CD14-positive monocyte (primary cell): Measurements from ENCODE around the gene EDDM13. TPM values are rescaled to one million over a fixed set of nuclear protein-coding genes. Genes with fewer than 3 reads are reported as not detected.
A peak's percentile ranks its signal among the peaks of the same experiment; 100 is the strongest.

ENCODE experiments used
- DNase-seq, 3 donors: peaks; one replicate each; pipeline ENCODE4 v3.0.0-alpha.2; 2011 to 2022
- H2AFZ ChIP-seq: 2 replicates; pipeline ENCODE4 v1.6.0; 2012; ENCODE audit warnings: mild to moderate bottlenecking, low read depth, low read length, inconsistent platforms; ENCODE audit not compliant: insufficient read depth, poor library complexity, severe bottlenecking
- H3K27ac ChIP-seq, 2 donors: 1 replicate in 1 of 2; 2 replicates in 1 of 2; pipeline ENCODE4 v1.5.1; 2012 to 2013; ENCODE audit warnings: low read length in 2 of 2, control low read depth in 1 of 2, inconsistent platforms in 1 of 2, low read depth in 1 of 2, mild to moderate bottlenecking in 1 of 2
- H3K27me3 ChIP-seq, 2 donors: one replicate each; pipeline versions ENCODE4 v1.6.0 to v1.6.1; 2011 to 2013; ENCODE audit warnings: low read length in 2 of 2; ENCODE audit not compliant: control insufficient read depth in 2 of 2, insufficient read depth in 2 of 2
- H3K36me3 ChIP-seq, 2 donors: replicated peaks in 1 of 2; 1 replicate in 1 of 2; 2 replicates in 1 of 2; pipeline versions ENCODE4 v1.5.1 to v1.6.1; 2012 to 2013; ENCODE audit warnings: low read length in 2 of 2, control low read depth in 1 of 2, inconsistent platforms in 1 of 2, mild to moderate bottlenecking in 1 of 2; ENCODE audit not compliant: insufficient read depth in 2 of 2, control insufficient read depth in 1 of 2
- H3K4me1 ChIP-seq, 2 donors: 1 replicate in 1 of 2; 2 replicates in 1 of 2; pipeline versions ENCODE4 v1.5.1 to v1.6.1; 2012 to 2013; ENCODE audit warnings: low read length in 2 of 2, control low read depth in 1 of 2, inconsistent platforms in 1 of 2, mild to moderate bottlenecking in 1 of 2, moderate library complexity in 1 of 2; ENCODE audit not compliant: insufficient read depth in 2 of 2, control insufficient read depth in 1 of 2
- H3K4me2 ChIP-seq: replicated peaks from 2 replicates; pipeline ENCODE3; 2012; ENCODE audit warnings: low read length, moderate library complexity, mild to moderate bottlenecking; ENCODE audit not compliant: poor library complexity, severe bottlenecking; ENCODE audit errors: extremely low read depth
- H3K4me3 ChIP-seq, 3 experiments: fragments of 200-600 bp in 1 of 3; sonication (generic) in 1 of 3; replicated peaks in 1 of 3; 1 replicate in 2 of 3; 2 replicates in 1 of 3; pipeline ENCODE4 v1.5.1; 2011 to 2013; ENCODE audit warnings: low read length in 3 of 3, mild to moderate bottlenecking in 3 of 3, control low read depth in 2 of 3, low read depth in 2 of 3, inconsistent platforms in 1 of 3, moderate library complexity in 1 of 3
- H3K79me2 ChIP-seq: 2 replicates; pipeline ENCODE4 v1.6.0; 2012; ENCODE audit warnings: mild to moderate bottlenecking, control low read depth, inconsistent platforms, low read length, moderate library complexity; ENCODE audit not compliant: insufficient read depth
- H3K9ac ChIP-seq: 2 replicates; pipeline ENCODE4 v1.6.0; 2017; ENCODE audit warnings: low read length, mild to moderate bottlenecking; ENCODE audit not compliant: insufficient read depth, poor library complexity, severe bottlenecking
- H3K9me3 ChIP-seq, 2 donors: replicated peaks in 1 of 2; 1 replicate in 1 of 2; 2 replicates in 1 of 2; pipeline versions ENCODE4 v1.5.1 to v1.6.1; 2012 to 2013; ENCODE audit warnings: low read length in 2 of 2, control low read depth in 1 of 2; ENCODE audit not compliant: control insufficient read depth in 1 of 2, insufficient read depth in 1 of 2
- H4K20me1 ChIP-seq: 2 replicates; pipeline ENCODE4 v1.6.0; 2012; ENCODE audit warnings: mild to moderate bottlenecking, low read length, control low read depth, moderate library complexity; ENCODE audit not compliant: insufficient read depth
- H3K27ac Mint-ChIP-seq, 7 donors: one replicate each; pipeline ENCODE4 v1.8.0; 2020; ENCODE audit warnings: mild to moderate bottlenecking in 7 of 7, mixed read lengths in 7 of 7, moderate library complexity in 6 of 7, inconsistent platforms in 2 of 7
- H3K27me3 Mint-ChIP-seq, 3 donors: one replicate each; pipeline ENCODE4 v1.8.0; 2021 to 2022; ENCODE audit warnings: low read depth in 3 of 3, mild to moderate bottlenecking in 3 of 3, mixed read lengths in 3 of 3, moderate library complexity in 3 of 3, inconsistent platforms in 1 of 3
- H3K36me3 Mint-ChIP-seq, 2 donors: one replicate each; pipeline ENCODE4 v1.8.0; 2020; ENCODE audit warnings: mixed read lengths in 2 of 2, inconsistent platforms in 1 of 2, mild to moderate bottlenecking in 1 of 2
- H3K4me1 Mint-ChIP-seq: one replicate; pipeline ENCODE4 v1.8.0; 2020; ENCODE audit warnings: mild to moderate bottlenecking, mixed read lengths
- H3K4me3 Mint-ChIP-seq, 2 donors: one replicate each; pipeline ENCODE4 v1.8.0; 2020; ENCODE audit warnings: mild to moderate bottlenecking in 2 of 2, mixed read lengths in 2 of 2, moderate library complexity in 1 of 2
- H3K9me3 Mint-ChIP-seq, 7 donors: one replicate each; pipeline ENCODE4 v1.8.0; 2020 to 2022; ENCODE audit warnings: mixed read lengths in 7 of 7, mild to moderate bottlenecking in 6 of 7, moderate library complexity in 6 of 7, inconsistent platforms in 2 of 7
- WGBS: methylation state at CpG from one replicate; pipeline ENCODE4 v1.1.5; 2013; ENCODE audit warnings: missing lambda C conversion rate; ENCODE audit not compliant: insufficient coverage; 5-methylcytosine and 5-hydroxymethylcytosine counted together
- intact Hi-C, 2 donors: fragments of 100-400 bp; cut with micrococcal nuclease; formaldehyde crosslinking; loops; one replicate each; pipeline versions ENCODE4 v1.15.0 to v1.15.1; 2023
- polyA plus RNA-seq, 3 donors: library from polyadenylated mRNA; depleted of rRNA in 1 of 3; unstranded in 2 of 3; stranded (reverse) in 1 of 3; fragments of 300-500 nt in 2 of 3; fragments of >200 nt in 1 of 3; fragmentation: Illumina TruSeq in 2 of 3; gene quantifications; 1 replicate in 2 of 3; 2 replicates in 1 of 3; pipeline ENCODE4 v1.2.3, GENCODE V29; 2012 to 2021
- TF ChIP-seq, protein P1 (sequence below): fragments of 200-600 bp; IDR thresholded peaks from one replicate; pipeline ENCODE4 v1.8.0; 2022; ENCODE audit warnings: antibody characterized with exemption, mild to moderate bottlenecking

Gene EDDM13
- polyA plus RNA-seq, 3 donors: 0.25 to 0.70 (median 0.61) TPM

GRCh38 chr19:56253737-56254136, 18.8 kb upstream of the EDDM13 start:
- Mint-ChIP-seq H3K4me1 (peaks cover 3% of the 10 kb centered on the region), H3K27ac (no peak overlapping the region), H3K9me3 (peaks cover 0 to 7% (median 5%) of the 10 kb centered on the region in 7 donors), H3K27me3 (no peaks in the 10 kb centered on the region), H3K4me3 (no peak overlapping the region), H3K36me3 (peaks cover 6 to 9% of the 10 kb centered on the region in 2 donors)
- Histone ChIP-seq H3K4me3 (no peak overlapping the region), H3K79me2 (no peaks in the 10 kb centered on the region), H3K9me3 (peaks cover 0 to 4% of the 10 kb centered on the region in 2 donors), H3K9ac (no peak overlapping the region), H3K27me3 (no peaks in the 10 kb centered on the region), H4K20me1 (no peaks in the 10 kb centered on the region), H3K4me1 (no peaks in the 10 kb centered on the region), H3K27ac (no peak overlapping the region), H3K4me2 (no peak overlapping the region), H3K36me3 (no peaks in the 10 kb centered on the region), H2AFZ (no peak overlapping the region)
- TF ChIP-seq, protein P1, sequence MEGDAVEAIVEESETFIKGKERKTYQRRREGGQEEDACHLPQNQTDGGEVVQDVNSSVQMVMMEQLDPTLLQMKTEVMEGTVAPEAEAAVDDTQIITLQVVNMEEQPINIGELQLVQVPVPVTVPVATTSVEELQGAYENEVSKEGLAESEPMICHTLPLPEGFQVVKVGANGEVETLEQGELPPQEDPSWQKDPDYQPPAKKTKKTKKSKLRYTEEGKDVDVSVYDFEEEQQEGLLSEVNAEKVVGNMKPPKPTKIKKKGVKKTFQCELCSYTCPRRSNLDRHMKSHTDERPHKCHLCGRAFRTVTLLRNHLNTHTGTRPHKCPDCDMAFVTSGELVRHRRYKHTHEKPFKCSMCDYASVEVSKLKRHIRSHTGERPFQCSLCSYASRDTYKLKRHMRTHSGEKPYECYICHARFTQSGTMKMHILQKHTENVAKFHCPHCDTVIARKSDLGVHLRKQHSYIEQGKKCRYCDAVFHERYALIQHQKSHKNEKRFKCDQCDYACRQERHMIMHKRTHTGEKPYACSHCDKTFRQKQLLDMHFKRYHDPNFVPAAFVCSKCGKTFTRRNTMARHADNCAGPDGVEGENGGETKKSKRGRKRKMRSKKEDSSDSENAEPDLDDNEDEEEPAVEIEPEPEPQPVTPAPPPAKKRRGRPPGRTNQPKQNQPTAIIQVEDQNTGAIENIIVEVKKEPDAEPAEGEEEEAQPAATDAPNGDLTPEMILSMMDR: no peak
- intact Hi-C loops: loop anchor here (1.0 to 10.0 kb wide), 4 partner anchors 51 to 99 kb away; no protein-coding TSS in a partner anchor
- whole genome bisulfite sequencing: 60% methylated on average over 1 of the region's 5 CpGs
- DNase-seq: peak; percentile 46 to 83 (median 60)

- H3K4me3 Mint-ChIP-seq: no peak overlapping the region
- no peaks in the 10 kb centered on the region for H3K27me3 Mint-ChIP-seq
- TF ChIP-seq, protein P1: no peak
- Histone ChIP-seq H3K27ac (no peak overlapping the region), H3K4me1 (peaks cover 0 to 3% of the 10 kb centered on the region in 2 donors), H3K4me3 (no peak overlapping the region), H2AFZ (no peak overlapping the region), H3K79me2 (no peaks in the 10 kb centered on the region), H3K9me3 (no peaks in the 10 kb centered on the region), H4K20me1 (no peaks in the 10 kb centered on the region), H3K4me2 (no peak overlapping the region), H3K9ac (no peak overlapping the region), H3K27me3 (no peaks in the 10 kb centered on the region), H3K36me3 (no peaks in the 10 kb centered on the region)
- H3K36me3 Mint-ChIP-seq: peaks cover 10 to 14% of the 10 kb centered on the region in 2 donors
- H3K27ac Mint-ChIP-seq: peak overlapping the region in 1 of 7 donors; percentile 11
- intact Hi-C loops: loop anchor here in 1 of 2 donors (10.0 kb wide), 1 partner anchor 47 kb away; no protein-coding TSS in a partner anchor
- no peak for DNase-seq
- peaks cover 6% of the 10 kb centered on the region for H3K4me1 Mint-ChIP-seq
- no peaks in the 10 kb centered on the region for H3K9me3 Mint-ChIP-seq
- 94% methylated on average over 2 of the region's 12 CpGs for WGBS
Measured at GRCh38 chr19:56258272-56258671, 14.3 kb upstream of the EDDM13 start.
